Measurements from ENCODE around the gene GZMM.

Gene GZMM

DNA sequence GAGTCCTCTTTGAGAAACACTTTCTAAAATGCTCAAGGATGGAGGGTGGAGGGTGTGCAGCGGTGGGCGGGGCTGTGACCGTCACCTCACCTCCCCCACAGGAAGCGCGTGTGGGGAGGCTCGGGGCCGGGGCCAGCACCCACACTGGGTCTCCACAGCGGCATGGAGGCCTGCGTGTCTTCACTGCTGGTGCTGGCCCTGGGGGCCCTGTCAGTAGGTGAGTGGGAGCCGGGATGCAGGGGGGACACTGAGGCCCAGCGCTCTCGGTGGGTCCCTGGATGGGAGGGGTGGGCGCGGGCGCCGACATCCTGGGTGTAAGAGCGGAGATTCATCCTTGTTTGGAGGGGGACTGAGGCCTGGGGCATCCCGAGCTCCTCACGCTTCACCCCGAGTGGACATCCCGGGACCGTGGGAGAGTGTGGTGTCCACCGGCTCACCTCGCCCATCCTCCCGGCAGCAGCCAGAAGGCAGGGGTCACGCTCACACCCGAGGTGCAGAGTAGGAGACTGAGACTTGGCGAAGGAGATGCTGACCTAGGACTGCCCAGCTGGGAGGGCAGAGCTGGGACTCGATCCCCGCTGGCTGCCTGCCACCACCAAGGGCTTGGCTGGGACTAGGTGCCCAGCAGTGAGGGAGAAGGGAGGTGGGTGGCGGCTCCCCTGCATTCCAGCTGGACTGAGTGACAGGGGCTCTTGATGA is at the start of gene GZMM:
Gene GZMM, plus strand, starts transcription at position 144 of the 699 bp plus-strand sequence. Its CDS starts 19 bp downstream, at position 163.
- DNase-seq, result peak; percentile 81

DNA sequence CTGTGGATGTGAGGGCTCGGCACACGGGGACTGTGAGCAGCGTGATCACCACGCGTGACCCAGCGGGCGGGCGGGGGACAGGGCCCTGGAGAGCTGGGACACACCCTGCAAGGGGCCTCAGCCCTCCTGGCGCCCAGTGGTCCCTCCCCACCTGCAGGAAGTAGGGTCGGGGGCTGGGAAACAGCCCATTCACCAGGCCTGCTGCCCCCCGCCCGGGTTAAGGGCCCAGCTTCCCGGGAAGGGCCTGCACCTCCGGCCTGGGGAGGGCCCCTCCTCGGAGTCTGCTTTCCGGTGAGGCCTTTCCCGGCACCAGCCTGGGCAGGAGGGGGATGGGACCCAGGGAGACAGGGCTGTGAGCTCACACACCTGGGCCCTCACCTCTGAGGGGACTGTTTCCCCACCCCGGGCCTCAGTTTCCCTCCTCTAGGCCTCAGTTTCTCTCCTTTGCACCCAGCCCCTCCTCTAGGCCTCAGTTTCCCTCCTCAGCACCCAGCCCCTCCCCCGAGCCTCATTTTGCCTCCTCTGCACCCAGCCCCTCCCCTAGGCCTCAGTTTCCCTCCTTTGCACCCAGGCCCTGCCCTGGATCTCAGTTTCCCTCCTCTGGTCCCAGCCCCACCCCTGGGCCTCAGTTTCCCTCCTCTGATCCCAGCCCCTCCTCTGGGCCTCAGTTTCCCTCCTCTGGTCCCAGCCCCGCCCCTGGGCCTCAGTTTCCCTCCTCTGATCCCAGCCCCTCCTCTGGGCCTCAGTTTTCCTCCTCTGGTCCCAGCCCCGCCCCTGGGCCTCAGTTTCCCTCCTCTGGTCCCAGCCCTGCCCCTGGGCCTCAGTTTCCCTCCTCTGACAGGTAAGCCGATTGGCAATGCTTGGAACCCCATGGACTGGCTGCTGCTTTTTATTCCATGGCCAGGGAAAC is 49.4 kb upstream of the GZMM start:
- DNase-seq, result no peak

DNA sequence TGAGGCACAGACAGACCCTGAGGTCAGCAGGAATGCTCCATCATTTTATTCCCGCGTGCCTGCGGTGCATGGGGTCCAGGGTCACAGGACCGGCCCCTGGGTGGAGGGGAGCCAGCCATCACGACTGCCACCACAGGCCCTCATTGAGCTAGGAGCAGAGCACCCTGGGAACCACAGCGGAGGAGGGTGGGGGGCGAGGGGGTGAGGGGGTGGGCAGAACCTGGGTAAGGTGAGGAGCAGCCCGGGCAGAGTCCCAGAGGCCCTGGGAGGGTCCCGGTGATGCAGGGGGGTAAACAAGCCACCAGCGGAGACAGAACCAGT is 48.8 kb upstream of the GZMM start:
- no peak for DNase-seq

DNA sequence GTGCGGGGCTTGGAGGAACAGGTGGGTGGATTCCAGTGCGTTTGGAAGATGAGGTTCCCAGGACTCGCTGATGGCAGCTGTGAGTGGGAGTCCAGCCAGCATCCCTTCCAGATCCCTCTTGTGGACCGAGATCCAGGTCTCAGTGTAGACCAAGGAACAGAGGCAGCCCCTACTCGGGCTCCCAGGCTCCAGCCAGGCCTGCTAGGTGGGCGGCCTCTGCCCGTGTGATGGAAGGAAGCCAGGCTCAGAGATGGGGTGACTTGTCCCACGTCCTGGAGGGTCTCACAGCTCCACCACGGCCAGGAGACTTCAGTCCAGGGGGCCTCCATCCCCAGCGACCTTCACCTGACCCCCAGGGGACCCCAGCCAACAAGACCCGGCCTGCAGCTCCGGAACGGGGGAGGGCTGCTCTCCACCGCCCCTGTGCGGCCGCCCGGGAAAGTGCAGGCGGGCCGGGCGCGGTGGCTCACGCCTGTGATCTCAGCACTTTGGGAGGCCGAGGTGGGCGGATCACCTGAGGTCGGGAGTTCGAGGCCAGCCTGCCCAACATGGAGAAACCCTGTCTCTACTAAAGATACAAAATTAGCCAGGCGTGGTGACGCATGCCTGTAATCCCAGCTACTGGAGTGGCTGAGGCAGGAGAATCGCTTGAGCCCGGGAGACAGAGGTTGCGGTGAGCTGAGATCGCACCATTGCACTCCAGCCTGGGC is 48.3 kb upstream of the GZMM start:
- DNase-seq, result peak; percentile 58

DNA sequence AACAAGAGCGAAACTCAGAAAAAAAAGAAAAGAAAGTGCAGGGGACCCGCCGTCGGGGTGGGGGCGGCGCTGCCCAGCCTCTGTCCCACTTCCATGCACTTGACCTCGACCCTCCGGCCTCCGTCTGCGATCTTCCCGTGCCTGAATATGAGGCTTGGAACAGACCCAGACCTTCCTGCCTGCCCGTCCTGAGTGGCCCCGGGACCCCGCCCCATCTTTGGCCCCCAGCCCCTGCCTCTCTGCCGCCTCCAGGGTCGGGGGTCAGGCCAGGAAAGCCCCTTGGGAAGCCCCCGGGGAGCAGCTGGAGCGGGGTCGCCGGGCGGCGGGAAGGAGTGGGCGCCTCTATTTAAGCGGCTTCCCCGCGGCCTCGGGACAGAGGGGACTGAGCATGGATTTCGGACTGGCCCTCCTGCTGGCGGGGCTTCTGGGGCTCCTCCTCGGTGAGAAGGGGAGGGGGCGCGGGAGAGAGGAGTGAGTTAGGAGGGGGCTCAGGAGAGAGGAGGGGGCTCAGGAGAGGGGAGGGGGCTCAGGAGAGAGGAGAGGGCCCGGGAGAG is 47.7 kb upstream of the GZMM start, which contains the start of gene MADCAM1:
Gene MADCAM1, plus strand, starts transcription at position 375 of the 554 bp plus-strand sequence. Its CDS starts 14 bp downstream, at position 389.
- no peak for DNase-seq

DNA sequence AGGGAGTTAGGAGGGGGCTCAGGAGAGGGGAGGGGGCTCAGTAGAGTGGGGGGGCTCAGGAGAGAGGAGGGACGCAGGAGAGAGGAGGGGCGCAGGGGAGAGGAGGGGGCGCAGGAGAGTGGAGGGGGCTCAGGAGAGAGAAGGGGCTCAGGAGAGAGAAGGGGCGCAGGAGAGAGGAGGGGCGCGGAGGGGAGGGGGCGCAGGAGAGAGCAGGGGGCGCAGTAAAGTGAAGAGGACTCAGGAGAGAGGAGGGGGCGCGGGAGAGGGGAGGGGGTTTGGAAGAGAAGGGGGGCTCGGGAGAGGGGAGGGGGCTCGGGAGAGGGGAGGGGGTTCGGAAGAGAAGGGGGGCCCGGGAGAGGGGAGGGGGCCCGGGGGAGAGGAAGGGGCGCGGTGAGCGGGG is 46.9 kb upstream of the GZMM start:
- DNase-seq, result no peak

DNA sequence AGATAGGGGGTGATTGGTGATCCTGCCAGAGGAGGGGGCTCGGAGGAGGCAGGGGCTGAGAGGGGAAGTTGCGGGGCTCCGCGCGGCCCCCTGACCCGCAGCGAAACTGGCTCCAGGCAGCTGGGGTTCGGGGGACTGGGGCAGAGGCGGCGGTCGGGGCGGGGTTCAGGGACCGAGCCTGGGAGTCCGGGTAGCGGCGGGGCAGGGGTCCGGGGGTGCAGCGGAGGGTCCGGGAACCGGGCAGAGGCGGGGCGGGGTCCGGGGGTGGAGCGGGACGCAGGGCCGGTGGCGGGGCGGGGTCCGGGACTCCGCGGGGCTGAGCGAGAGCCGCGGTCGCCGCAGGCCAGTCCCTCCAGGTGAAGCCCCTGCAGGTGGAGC is 46.4 kb upstream of the GZMM start:
- DNase-seq, result no peak

DNA sequence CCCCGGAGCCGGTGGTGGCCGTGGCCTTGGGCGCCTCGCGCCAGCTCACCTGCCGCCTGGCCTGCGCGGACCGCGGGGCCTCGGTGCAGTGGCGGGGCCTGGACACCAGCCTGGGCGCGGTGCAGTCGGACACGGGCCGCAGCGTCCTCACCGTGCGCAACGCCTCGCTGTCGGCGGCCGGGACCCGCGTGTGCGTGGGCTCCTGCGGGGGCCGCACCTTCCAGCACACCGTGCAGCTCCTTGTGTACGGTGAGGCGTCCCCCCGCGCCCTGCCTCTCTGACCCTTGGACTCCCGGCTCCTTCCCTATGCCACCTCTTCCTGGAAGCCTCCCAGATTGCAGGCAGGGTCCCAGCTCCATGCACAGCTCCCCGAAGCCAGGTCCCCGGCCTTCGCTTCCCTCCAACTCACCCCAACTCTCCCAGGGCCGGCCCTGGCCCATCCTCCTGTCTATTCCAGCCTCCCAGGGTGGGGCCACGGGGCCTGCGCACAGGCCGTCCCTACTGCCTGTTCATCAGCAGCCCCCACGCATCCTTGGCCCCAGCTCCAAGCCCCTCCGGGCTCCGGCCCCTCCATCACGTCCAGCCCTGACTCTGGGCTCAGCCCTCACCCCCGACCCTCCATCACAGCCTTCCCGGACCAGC is 45.9 kb upstream of the GZMM start:
- no peak for DNase-seq

DNA sequence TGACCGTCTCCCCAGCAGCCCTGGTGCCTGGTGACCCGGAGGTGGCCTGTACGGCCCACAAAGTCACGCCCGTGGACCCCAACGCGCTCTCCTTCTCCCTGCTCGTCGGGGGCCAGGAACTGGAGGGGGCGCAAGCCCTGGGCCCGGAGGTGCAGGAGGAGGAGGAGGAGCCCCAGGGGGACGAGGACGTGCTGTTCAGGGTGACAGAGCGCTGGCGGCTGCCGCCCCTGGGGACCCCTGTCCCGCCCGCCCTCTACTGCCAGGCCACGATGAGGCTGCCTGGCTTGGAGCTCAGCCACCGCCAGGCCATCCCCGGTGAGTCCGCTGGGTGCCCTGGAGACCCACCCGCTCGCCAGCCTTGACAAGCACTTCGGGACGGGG is 45.4 kb upstream of the GZMM start:
- DNase-seq, result no peak

DNA sequence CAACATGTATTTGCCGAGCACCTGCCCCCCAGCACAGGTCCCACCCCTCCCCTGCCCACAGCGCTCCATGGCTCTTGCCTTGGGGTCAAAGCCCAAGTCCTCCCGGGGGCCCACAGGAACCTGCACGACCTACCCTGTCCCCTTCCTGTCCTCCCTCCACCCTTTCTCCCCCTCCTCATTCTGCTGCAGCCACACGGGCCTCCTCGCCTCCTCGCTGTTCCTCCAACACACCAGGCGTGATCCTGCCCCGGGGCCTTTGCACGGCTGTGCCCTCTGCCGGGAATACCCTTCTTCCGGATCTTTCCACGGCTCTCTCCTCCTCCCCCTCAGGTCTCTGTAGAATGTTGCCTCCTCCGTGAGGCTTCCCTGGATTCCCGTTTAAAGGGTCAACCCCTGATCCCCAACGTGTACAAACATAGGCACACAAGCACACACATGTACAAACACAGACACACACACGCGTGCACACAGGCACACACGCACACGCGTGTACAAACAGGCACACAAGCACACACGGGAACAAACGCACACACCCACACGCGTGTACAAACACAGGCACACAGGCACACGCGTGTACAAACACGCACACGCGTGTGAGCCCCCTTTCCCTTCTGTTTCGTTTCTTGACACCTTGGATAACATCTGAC is 44.8 kb upstream of the GZMM start:
- DNase-seq, result no peak

DNA sequence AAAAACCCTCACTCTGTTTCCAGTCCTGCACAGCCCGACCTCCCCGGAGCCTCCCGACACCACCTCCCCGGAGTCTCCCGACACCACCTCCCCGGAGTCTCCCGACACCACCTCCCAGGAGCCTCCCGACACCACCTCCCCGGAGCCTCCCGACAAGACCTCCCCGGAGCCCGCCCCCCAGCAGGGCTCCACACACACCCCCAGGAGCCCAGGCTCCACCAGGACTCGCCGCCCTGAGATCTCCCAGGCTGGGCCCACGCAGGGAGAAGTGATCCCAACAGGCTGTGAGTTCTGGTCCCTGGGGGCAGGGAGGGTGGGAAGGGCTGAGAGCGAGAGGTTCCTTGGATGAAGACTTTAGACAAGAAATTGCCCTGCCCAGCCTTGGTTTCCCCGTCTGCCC is 42.2 kb upstream of the GZMM start:
- DNase-seq, result no peak

DNA sequence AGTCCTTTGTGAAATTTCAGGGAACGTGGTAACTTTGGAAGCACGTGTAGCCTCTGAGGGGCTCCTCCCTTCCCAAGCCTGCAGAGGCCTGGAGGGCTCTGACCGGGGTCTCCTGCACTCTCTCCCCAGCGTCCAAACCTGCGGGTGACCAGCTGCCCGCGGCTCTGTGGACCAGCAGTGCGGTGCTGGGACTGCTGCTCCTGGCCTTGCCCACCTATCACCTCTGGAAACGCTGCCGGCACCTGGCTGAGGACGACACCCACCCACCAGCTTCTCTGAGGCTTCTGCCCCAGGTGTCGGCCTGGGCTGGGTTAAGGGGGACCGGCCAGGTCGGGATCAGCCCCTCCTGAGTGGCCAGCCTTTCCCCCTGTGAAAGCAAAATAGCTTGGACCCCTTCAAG is 39.2 kb upstream of the GZMM start:
- no peak for DNase-seq

DNA sequence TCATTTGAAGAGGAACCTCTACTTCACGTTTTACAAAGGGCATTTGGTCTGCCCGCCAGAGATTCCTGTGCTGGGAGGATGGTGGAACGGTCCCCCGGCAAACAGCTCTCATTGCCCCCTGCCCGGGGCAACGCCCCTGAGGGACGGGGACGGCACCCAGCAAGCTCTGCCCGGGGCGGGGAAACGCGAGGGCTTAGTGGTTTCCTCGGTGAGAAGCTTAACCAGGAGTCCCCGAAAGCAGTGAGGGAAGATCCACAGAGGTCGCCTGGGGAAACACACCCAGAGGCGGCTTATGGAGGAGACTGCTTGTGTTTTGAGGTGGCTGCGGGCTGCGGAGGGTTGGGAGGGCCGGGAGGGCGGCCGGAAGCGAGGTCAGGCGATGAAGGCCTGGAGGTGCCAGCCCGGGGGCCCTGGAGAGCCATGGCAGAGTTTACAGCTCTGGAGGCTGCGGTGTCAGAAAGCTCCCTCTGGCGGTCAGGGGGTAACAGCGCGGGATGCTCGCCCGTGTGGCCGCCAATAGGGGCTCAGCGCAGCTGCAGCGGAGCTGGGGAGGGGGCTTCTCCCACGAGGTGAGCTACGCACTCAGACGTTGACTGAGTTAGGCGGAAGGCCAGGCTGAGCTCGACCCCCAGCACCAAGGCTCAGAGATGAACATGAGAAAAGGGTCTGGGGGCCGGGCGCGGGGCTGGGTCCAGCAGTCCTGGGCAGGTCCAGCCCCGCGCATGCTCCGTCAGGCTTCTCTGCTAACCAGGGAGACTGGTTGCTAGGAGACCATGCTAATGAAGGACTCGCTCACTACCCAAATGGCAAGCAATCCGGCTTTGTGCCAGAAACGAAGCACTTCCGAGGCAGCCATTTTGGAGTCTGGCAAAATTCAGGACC is 37.2 kb upstream of the GZMM start:
- DNase-seq, result peak; percentile 96

DNA sequence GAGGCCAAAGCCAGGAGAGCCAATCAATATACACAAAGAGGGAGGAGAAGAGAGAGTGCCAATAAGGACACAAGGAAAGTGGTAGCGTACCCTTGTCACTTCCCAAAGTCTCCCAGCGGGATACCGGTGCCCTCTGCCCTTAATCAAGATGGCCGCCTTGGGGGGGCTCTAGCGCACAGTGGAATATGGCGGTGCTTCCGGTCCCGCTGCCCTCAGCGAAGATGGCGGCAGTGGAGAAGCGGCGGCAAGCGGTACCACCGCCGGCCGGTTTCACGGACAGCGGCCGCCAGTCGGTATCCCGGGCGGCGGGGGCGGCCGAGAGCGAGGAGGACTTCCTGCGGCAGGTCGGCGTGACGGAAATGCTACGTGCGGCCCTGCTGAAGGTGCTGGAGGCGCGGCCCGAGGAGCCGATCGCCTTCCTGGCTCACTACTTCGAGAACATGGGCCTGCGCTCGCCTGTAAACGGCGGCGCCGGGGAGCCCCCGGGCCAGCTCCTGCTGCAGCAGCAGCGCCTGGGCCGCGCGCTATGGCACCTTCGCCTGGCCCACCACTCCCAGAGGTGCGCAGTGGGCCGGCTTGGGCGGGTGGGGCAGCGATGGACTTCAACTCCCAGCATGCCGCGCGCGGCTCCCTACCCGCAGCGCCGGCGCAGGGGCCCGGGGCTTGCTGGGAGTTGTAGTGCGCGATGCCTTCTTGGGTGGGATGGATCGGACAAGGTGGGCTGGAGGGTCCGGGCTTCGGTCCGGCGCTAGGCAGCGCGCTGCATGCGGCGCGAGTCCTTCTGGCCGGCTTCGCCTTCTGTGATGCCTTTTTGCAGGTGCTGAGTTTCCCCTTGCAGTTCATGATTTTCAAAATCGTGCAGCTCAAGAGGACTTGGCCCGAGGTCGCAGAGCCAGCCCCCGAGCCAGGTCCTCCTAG is 36.3 kb upstream of the GZMM start, which contains the start of gene TPGS1:
Gene TPGS1, plus strand, starts transcription at position 212 of the 918 bp plus-strand sequence. Its CDS starts 10 bp downstream, at position 222.
- DNase-seq, result peak; percentile 91

DNA sequence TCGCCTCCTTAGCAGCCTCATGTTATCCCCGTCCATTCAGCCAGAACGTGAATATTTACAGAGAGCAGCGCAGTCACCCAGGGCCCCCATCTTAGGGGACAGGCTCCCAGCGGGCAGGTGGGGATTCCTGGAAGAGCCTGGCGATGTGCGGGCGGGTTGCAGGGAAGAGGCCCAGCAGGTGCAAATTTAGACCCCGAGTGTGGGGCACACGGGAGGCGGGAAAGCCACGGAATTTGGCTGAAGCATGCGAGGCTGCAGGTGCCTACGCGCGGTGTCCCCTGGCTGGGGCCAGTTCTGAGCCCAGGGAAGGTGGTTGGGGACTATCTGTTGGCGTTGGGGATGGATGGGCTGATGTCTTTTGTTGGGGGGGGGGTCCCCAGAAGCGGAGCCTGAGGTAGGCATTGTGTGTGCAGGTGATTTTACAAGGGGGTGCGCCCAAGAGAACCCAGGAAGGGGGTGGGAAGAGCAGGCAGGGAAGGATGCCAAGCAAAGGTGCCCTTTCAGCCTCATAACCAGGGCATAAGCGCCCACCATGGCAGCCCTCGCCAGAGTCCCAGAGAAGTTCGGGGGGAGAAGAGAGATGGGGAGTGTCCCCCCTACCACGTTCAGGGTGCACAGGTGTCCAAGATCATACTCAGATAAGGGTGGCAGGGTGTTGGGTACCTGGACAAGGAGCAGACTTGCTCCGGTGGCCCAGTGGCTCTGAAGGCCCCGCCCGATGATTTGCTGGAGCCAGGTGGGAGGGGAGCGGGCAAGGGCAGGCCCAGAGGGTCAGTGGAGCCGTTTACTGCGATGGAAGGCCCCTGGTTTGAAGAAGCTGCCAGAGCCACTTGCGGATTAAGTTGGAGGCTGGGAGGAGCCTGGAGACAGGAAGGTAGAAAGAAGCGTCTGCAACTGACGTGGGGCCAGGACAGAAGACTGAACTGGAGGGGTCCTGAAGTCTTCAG is 35.4 kb upstream of the GZMM start:
- DNase-seq, result no peak

DNA sequence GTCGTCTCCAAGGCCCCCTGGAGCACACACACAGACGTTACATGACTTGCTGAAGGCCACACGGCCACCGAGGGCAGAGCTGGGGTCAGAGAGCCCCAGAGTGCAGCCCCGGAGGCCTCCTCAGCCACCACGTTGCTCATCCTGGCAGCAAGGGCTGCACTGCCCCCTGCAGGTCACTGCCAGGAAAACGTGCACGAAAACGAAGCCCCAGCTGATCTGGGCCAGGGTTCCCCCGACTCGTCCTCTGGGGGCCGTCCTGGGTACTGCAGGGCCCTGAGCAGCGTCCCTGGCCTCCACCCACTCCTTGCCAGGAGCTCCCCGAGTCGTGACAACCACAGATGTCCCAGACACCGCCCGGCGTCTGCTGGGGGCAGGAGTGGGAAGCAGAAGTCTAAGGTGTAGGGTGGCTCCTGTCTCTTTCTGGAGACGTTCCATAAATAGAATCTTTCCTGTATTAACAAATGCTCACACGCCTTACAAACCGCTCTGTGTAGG is 33.2 kb upstream of the GZMM start:
- peak; percentile 97 for DNase-seq

DNA sequence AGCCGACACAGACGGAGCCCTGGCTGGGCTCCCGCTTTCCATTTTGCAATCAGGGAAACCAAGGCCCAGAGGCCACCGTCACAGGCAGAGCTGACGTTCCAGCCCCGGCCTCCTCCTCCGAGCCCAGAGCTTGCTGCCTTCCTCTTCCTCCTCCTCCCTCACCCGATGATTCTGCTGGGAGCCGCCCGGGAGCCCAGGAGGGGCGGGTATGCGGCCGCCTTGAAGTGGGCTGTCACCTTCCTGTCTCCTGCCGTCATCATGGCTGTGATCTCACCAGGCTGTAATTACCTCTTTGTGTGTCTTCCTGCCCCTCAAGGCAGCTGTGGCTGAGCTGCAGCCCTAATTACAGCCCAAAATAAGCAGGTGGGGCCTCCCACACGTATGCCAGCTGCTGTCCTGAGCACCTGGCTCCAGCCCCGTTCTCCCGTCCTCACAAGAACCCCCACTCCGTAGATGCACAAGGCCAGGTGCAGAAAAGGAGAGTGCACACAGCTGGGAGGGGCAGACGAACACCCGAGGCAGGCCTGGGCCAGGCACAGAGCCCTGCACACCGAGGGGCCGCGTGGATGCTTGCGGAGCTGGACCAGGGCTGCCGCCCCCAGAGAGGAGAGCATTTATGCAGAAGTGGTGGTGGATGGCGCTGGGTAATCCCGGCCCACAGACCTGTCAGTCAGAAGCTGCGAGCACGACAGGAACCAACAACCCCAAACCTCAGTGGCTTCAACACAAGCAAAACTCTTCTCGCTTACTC is 32.6 kb upstream of the GZMM start:
- peak; percentile 84 for DNase-seq

Data from stimulated activated CD4-positive, alpha-beta T cell treated with anti-CD3 and anti-CD28 coated beads, Interleukin-15, amount 100 ng/mL, for 24 hours (primary cell).